Nephron (organoid): ENCODE results near the gene JCHAIN.
A peak's percentile ranks its signal among the peaks of the same experiment; 100 is the strongest.

ENCODE experiments used
- H3K27ac Mint-ChIP-seq, 3 experiments: 2 replicates each; pipeline ENCODE4 v1.8.0; 2020; ENCODE audit warnings: mixed read lengths in 3 of 3, mild to moderate bottlenecking in 2 of 3, moderate library complexity in 1 of 3
- H3K27me3 Mint-ChIP-seq: 2 replicates; pipeline ENCODE4 v1.8.0; 2021; ENCODE audit warnings: low read depth, mild to moderate bottlenecking, moderate library complexity, mixed read lengths
- H3K36me3 Mint-ChIP-seq: 2 replicates; pipeline ENCODE4 v1.8.0; 2020; ENCODE audit warnings: low read depth, mixed read lengths
- H3K4me1 Mint-ChIP-seq: 2 replicates; pipeline ENCODE4 v1.8.0; 2020; ENCODE audit warnings: mixed read lengths
- H3K4me3 Mint-ChIP-seq, 3 experiments: 2 replicates each; pipeline ENCODE4 v1.8.0; 2020; ENCODE audit warnings: mild to moderate bottlenecking in 3 of 3, mixed read lengths in 3 of 3, moderate library complexity in 2 of 3
- H3K9me3 Mint-ChIP-seq: 2 replicates; pipeline ENCODE4 v1.8.0; 2020; ENCODE audit warnings: mixed read lengths
- CTCF ChIP-seq, 3 experiments: fragments of 200-600 bp; sonication (generic); IDR thresholded peaks; one replicate each; pipeline ENCODE4 v1.5.0; 2021; ENCODE audit warnings: antibody characterized with exemption in 3 of 3; ENCODE audit not compliant: unreplicated experiment in 3 of 3

JCHAIN gene

GRCh38 chr4:70666369-70666768 is at the start of gene JCHAIN:
Gene JCHAIN, minus strand, starts transcription at chr4:70666508. Its CDS starts 18 bp downstream, at chr4:70666490.
- Mint-ChIP-seq H3K9me3 (no peaks in the 10 kb centered on the region), H3K4me3 (no peak within 1 kb of the TSS), H3K36me3 (no peaks in the 10 kb centered on the region), H3K27me3 (peaks cover 5% of the 10 kb centered on the region), H3K27ac (peak within 1 kb of the TSS in 1 of 3 experiments; percentile 74), H3K4me1 (peaks cover 12% of the 10 kb centered on the region)
- no peak for TF ChIP-seq CTCF (IDR thresholded peaks at IDR 0.05; ENCODE audit: unreplicated experiment in 3 of 3)

DNA sequence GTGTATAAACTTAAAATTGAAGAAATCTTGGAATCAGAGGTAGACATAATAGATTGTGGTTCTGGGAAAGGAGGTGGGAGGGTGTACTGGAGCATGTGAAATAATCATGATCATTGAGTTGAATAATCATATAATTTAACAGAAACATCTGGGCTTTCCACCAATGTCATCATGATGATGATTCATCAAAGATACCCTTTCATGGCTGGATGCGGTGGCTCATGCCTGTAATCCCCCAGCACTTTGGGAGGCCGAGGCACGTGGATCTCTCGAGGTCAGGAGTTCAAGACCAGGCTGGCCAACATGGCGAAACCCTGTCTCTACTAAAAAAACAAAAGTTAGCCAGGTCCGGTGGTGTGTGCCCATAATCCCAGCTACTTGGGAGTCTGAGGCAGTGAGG is 48.8 kb upstream of the JCHAIN start:
- H3K9me3 Mint-ChIP-seq = no peaks in the 10 kb centered on the region
- H3K36me3 Mint-ChIP-seq = no peaks in the 10 kb centered on the region
- peaks cover 20% of the 10 kb centered on the region for H3K4me1 Mint-ChIP-seq
- peak overlapping the region; percentile 40 to 68 (median 43) for H3K27ac Mint-ChIP-seq
- no peak for TF ChIP-seq CTCF (IDR thresholded peaks at IDR 0.05; ENCODE audit: unreplicated experiment in 3 of 3)
- no peak overlapping the region for H3K4me3 Mint-ChIP-seq
- H3K27me3 Mint-ChIP-seq = no peaks in the 10 kb centered on the region

DNA sequence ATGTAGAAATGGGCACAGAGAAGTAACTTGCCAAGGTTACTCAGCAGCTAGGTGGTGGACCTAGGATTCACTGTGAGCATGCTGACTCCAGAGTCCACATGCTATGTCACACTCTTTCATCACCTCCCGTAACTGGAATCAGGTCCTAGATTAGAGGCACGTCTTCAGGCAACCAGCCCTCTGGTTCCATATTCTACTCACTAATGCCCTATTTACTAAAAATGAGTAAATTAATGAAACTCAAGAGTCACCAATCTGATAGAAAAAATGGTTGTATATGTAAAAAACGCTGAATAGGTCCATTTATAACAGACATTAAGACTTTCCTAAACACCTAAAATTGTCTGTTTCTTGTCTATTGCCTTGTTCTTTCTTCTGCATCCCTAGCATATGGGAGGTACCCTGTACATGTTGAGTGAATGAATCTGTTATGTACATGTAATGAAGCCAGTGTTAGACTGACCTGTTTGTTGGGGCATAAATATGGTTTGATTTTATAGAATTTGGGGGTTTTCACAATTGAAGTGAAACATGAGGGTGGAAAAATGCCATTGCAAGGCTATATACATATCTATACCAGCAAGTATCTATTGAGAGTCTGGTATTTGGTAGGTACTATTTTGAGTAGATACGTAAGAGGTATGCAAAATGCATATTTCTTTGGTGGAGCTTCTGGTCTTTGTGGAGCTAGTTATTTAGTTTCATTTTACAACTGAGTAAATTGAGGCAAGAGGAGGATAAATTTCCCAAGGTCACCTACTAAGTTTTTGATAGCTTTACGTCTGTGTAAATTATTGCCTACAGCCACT is 48.0 kb upstream of the JCHAIN start:
- no peak overlapping the region for H3K4me3 Mint-ChIP-seq
- no peaks in the 10 kb centered on the region for H3K36me3 Mint-ChIP-seq
- peak overlapping the region; percentile 10 to 68 (median 40) for H3K27ac Mint-ChIP-seq
- H3K27me3 Mint-ChIP-seq = no peaks in the 10 kb centered on the region
- H3K4me1 Mint-ChIP-seq = peaks cover 28% of the 10 kb centered on the region
- H3K9me3 Mint-ChIP-seq = no peaks in the 10 kb centered on the region
- no peak for TF ChIP-seq CTCF (IDR thresholded peaks at IDR 0.05; ENCODE audit: unreplicated experiment in 3 of 3)

DNA sequence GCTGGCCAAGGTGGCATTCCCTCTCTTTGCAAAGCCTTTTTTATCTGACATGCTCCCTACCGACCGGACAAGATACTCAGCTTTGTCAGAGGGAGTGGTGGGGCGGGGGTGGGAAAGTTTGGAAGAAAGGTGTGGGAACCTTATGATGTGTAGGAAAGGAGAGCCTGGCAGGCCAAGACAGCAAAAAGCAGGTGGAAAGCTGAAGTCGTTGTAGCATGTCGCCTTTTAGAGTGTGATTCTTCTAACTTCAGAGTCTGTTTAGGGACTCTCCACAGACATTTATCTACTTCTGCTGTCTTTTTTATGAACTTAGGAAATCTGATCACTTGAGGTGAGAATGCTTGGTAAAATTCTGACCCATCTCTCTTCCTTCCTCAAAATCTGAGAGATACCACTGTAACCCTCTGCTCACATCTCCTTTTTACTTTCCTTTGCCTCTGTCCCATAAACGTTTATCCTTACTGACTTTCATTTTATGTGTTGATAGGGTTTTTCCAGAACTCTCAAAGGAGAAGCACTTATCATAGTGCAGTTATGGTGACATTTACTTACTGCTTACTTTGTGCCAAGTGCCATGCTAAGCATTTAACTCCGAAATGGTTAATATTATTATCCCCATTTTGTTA is 47.3 kb upstream of the JCHAIN start:
- H3K4me1 Mint-ChIP-seq = peaks cover 30% of the 10 kb centered on the region
- no peaks in the 10 kb centered on the region for H3K9me3 Mint-ChIP-seq
- no peak for TF ChIP-seq CTCF (IDR thresholded peaks at IDR 0.05; ENCODE audit: unreplicated experiment in 3 of 3)
- H3K4me3 Mint-ChIP-seq = no peak overlapping the region
- no peaks in the 10 kb centered on the region for H3K27me3 Mint-ChIP-seq
- no peaks in the 10 kb centered on the region for H3K36me3 Mint-ChIP-seq
- H3K27ac Mint-ChIP-seq = peak overlapping the region in 2 of 3 experiments; percentile 54 to 68

DNA sequence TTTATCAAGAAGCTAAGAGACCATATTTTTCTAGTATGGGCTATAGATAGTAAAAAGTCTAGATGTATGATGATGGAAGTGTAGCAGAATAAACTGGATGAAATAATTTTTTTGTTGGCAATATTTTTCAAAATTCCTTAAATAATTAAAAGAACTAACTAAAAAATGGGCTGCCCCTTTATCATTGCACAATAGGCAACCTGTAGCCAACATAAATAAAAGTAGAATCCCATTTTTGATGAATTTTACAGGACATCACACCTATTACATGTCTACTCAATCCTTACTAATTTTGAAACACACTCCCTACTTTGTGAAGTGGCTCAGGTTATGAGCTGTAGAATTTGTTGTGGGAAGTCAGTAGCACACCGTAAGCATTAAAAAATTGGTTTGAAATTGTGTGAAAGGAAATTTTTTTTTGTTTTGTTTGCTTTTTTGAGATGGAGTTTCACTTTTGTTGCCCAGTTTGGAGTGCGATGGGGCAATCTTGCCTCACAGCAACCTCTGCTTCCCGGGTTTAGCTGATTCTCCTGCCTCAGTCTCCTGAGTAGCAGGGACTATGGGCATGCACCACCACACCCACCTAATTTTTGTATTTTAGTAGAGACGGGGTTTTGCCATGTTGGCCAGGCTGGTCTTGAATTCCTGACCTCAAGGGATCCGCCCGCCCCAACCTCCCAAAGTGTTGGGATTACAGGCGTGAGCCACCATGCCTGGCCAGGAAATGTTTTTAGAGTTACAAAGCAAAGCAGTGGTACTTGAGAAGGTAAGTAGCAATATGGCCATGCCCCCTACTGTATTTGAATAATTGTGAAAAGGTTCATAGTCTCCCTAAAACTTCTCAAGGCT is 46.5 kb upstream of the JCHAIN start:
- H3K27ac Mint-ChIP-seq = peak overlapping the region in 2 of 3 experiments; percentile 54 to 68
- no peak overlapping the region for H3K4me3 Mint-ChIP-seq
- no peaks in the 10 kb centered on the region for H3K36me3 Mint-ChIP-seq
- no peak for TF ChIP-seq CTCF (IDR thresholded peaks at IDR 0.05; ENCODE audit: unreplicated experiment in 3 of 3)
- no peaks in the 10 kb centered on the region for H3K9me3 Mint-ChIP-seq
- H3K27me3 Mint-ChIP-seq = no peaks in the 10 kb centered on the region
- peaks cover 30% of the 10 kb centered on the region for H3K4me1 Mint-ChIP-seq
